Transverse colon (tissue), 4 donors: ENCODE data around the gene ZBTB7C. TPM values are rescaled to one million over a fixed set of nuclear protein-coding genes. Genes with fewer than 3 reads are reported as not detected.

Source experiments
- DNase-seq: peaks from one replicate; pipeline ENCODE4 v3.0.0-alpha.2; 2019
- H3K27ac ChIP-seq, 4 donors: fragments of 200-600 bp; sonication (generic); 2 replicates each; pipeline ENCODE4 v1.5.1; 2016 to 2018; ENCODE audit warnings: inconsistent platforms in 4 of 4
- H3K27me3 ChIP-seq: fragments of 200-600 bp; sonication (generic); 2 replicates; pipeline ENCODE4 v1.5.1; 2017; ENCODE audit warnings: inconsistent platforms
- H3K36me3 ChIP-seq, 4 donors: fragments of 200-600 bp; sonication (generic); 2 replicates each; pipeline ENCODE4 v1.5.1; 2017 to 2019; ENCODE audit warnings: inconsistent platforms in 4 of 4
- H3K4me1 ChIP-seq, 4 donors: fragments of 200-600 bp; sonication (generic); 2 replicates each; pipeline ENCODE4 v1.5.1; 2017 to 2020; ENCODE audit warnings: inconsistent platforms in 4 of 4
- H3K4me3 ChIP-seq, 4 donors: fragments of 200-600 bp; sonication (generic); 1 replicate in 1 of 4; 2 replicates in 3 of 4; pipeline versions ENCODE4 v1.5.1 to v1.6.1; 2017 to 2019; ENCODE audit warnings: inconsistent platforms in 4 of 4
- H3K9me3 ChIP-seq, 2 donors: fragments of 200-600 bp; sonication (generic); 2 replicates each; pipeline ENCODE4 v1.5.1; 2017 to 2019; ENCODE audit warnings: inconsistent platforms in 2 of 2
- EP300 ChIP-seq: sonication (generic); formaldehyde crosslinking; IDR thresholded peaks from one replicate; pipeline ENCODE4 v1.6.1; 2017; ENCODE audit warnings: antibody characterized with exemption, low read depth
- POLR2A ChIP-seq: fragments of 450-650 bp; IDR thresholded peaks from one replicate; pipeline ENCODE4 v1.6.1; 2016; ENCODE audit warnings: antibody characterized with exemption, mild to moderate bottlenecking, moderate library complexity
- POLR2AphosphoS5 ChIP-seq, 3 donors: sonication (generic); formaldehyde crosslinking; IDR thresholded peaks; one replicate each; pipeline ENCODE4 v1.6.1; 2016; ENCODE audit warnings: antibody characterized with exemption in 3 of 3
- WGBS, 2 donors: methylation state at CpG; one replicate each; pipeline ENCODE4 v1.1.5; 2018; ENCODE audit warnings: low coverage in 1 of 2; 5-methylcytosine and 5-hydroxymethylcytosine counted together
- in situ Hi-C, 4 donors: fragments of 200-750 bp; cut with MboI; loops; one replicate each; pipeline versions ENCODE4 v1.15.0 to v1.15.1; 2017; ENCODE audit warnings: low sequenced_read_pairs in 3 of 4, low pct_ligation_motif_present in 1 of 4, low pct_unique_long_range_greater_than_20kb in 1 of 4
- intact Hi-C: fragments of 100-400 bp; cut with DNase I; formaldehyde crosslinking; loops from one replicate; pipeline ENCODE4 v1.15.1; 2023; ENCODE audit warnings: low total_unique reads
- total RNA-seq, 4 donors: library from RNA; depleted of rRNA; stranded (reverse); fragments of >200 nt; gene quantifications; one replicate each; pipeline ENCODE4 v1.1.0, GENCODE V29; 2016
- TF ChIP-seq, protein P1 (sequence below), 5 experiments: fragments of 200-600 bp in 3 of 5; fragments of 450-650 bp in 2 of 5; sonication (generic) in 3 of 5; IDR thresholded peaks; 1 replicate in 2 of 5; 2 replicates in 3 of 5; pipeline ENCODE4 v1.5.1; 2016 to 2017; ENCODE audit warnings: antibody characterized with exemption in 5 of 5, inconsistent platforms in 3 of 5, mild to moderate bottlenecking in 2 of 5, moderate library complexity in 1 of 5

The ZBTB7C gene
- total RNA-seq, 4 donors from 2014 or later = 38.4 to 81.2 (median 47.5) TPM

DNA sequence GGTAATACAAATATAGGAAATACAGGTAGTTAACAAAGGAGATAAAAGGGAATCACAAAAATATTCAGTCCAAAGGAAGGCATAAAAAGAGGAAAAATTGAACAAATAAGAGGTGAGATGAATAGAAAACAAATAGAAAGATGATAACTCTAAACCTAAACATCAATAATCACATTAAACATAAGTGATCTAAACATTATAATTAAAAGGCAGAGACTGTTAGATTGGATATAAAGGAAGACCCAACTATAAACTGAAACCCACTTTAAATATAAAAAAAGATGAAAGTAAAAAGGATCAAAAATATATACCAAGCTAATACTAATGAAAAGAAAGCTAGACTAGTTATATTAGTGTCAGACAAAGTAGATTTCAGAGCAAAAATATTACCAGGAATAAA lies 152.3 kb downstream of the ZBTB7C start:
- no peak for DNase-seq
- no peak overlapping the region for H3K4me3 ChIP-seq
- TF ChIP-seq POLR2A (no peak), EP300 (no peak), POLR2AphosphoS5 (IDR thresholded peaks at IDR 0.05) (no peak)
- TF ChIP-seq, protein P1, sequence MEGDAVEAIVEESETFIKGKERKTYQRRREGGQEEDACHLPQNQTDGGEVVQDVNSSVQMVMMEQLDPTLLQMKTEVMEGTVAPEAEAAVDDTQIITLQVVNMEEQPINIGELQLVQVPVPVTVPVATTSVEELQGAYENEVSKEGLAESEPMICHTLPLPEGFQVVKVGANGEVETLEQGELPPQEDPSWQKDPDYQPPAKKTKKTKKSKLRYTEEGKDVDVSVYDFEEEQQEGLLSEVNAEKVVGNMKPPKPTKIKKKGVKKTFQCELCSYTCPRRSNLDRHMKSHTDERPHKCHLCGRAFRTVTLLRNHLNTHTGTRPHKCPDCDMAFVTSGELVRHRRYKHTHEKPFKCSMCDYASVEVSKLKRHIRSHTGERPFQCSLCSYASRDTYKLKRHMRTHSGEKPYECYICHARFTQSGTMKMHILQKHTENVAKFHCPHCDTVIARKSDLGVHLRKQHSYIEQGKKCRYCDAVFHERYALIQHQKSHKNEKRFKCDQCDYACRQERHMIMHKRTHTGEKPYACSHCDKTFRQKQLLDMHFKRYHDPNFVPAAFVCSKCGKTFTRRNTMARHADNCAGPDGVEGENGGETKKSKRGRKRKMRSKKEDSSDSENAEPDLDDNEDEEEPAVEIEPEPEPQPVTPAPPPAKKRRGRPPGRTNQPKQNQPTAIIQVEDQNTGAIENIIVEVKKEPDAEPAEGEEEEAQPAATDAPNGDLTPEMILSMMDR (IDR thresholded peaks at IDR 0.05) = no peak
- in situ Hi-C loops (no loop called here), intact Hi-C loops (no loop called here)
- peaks cover 0 to 7% of the 10 kb centered on the region in 2 donors for H3K9me3 ChIP-seq
- H3K27me3 ChIP-seq = no peaks in the 10 kb centered on the region
- H3K4me1 ChIP-seq = no peaks in the 10 kb centered on the region
- no peak overlapping the region for H3K27ac ChIP-seq
- no peaks in the 10 kb centered on the region for H3K36me3 ChIP-seq

GRCh38 chr18:48254077-48254602 lies 155.0 kb downstream of the ZBTB7C start:
- WGBS, 2 donors = 83 to 86% methylated on average over 8 to 10 of the region's 10 CpGs
- TF ChIP-seq, protein P1 (IDR thresholded peaks at IDR 0.05) = no peak
- TF ChIP-seq POLR2AphosphoS5 (IDR thresholded peaks at IDR 0.05) (no peak), POLR2A (no peak), EP300 (no peak)
- Histone ChIP-seq H3K27me3 (no peaks in the 10 kb centered on the region), H3K9me3 (peaks cover 0 to 7% of the 10 kb centered on the region in 2 donors), H3K27ac (no peak overlapping the region), H3K36me3 (no peaks in the 10 kb centered on the region), H3K4me3 (no peak overlapping the region), H3K4me1 (no peaks in the 10 kb centered on the region)
- in situ Hi-C loops = no loop called here
- DNase-seq = no peak
- intact Hi-C loops = no loop called here

DNA sequence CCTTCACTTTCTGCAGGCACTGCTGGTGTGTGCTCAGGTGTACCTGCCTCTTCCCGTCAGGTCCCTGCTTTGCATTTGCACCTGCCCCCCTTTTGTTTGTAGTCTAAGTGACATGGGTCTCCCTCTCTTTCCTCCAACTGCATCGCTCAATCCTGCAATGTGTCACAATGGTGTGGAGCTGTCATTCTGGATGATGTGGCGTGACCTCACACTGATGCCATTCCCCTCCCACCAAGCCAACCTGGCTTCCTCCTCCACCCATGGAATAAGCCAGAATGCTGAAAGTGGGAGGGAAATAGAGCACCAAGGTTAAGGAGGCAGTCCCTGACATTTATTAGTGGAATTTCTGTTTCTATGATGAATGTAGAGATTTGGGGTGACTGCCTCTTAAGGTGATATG lies 156.7 kb downstream of the ZBTB7C start:
- TF ChIP-seq EP300 = no peak
- Histone ChIP-seq H3K9me3 (peaks cover 0 to 7% of the 10 kb centered on the region in 2 donors), H3K4me3 (no peak overlapping the region), H3K27me3 (no peaks in the 10 kb centered on the region), H3K4me1 (no peaks in the 10 kb centered on the region), H3K27ac (no peak overlapping the region), H3K36me3 (no peaks in the 10 kb centered on the region)
- no peak for DNase-seq
- 91 to 100% methylated on average over 2 to 3 of the region's 3 CpGs for WGBS, 2 donors
- intact Hi-C loops (no loop called here), in situ Hi-C loops (no loop called here)

DNA sequence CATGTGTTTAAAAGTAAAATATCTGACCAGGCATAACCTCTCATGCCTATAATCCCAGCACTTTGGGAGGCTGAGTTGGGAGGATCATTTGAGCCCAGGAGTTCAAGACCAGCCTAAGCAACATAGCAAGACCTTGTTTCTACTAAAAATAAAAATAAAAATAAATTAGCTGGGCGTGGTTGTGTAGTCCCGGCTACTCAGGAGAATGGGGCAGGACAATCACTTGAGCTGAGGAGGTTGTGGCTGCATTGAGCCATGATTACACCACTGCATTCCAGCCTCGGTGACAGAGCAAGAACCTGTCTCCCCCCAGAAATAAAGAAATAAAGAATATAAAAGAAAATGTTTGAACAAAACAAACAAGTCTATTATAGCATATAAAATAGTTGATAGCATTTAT lies 158.3 kb downstream of the ZBTB7C start:
- no peak for DNase-seq
- Histone ChIP-seq H3K27ac (no peak overlapping the region), H3K36me3 (no peaks in the 10 kb centered on the region), H3K4me1 (no peaks in the 10 kb centered on the region), H3K27me3 (no peaks in the 10 kb centered on the region), H3K9me3 (peaks cover 0 to 3% of the 10 kb centered on the region in 2 donors), H3K4me3 (no peak overlapping the region)
- intact Hi-C loops (no loop called here), in situ Hi-C loops (no loop called here)
- 70 to 71% methylated on average over 3 of the region's 3 CpGs for WGBS, 2 donors
- TF ChIP-seq POLR2AphosphoS5 (IDR thresholded peaks at IDR 0.05) = no peak
- TF ChIP-seq, protein P1 (IDR thresholded peaks at IDR 0.05) = no peak
- TF ChIP-seq EP300 = no peak
- TF ChIP-seq POLR2A = no peak

- Histone ChIP-seq H3K27me3 (no peaks in the 10 kb centered on the region), H3K27ac (no peak overlapping the region), H3K36me3 (no peaks in the 10 kb centered on the region), H3K9me3 (peaks cover 0 to under 1% of the 10 kb centered on the region in 2 donors), H3K4me1 (no peaks in the 10 kb centered on the region), H3K4me3 (no peak overlapping the region)
- intact Hi-C loops (no loop called here), in situ Hi-C loops (no loop called here)
- DNase-seq = no peak
- TF ChIP-seq, protein P1 (IDR thresholded peaks at IDR 0.05) = no peak
- TF ChIP-seq EP300 = no peak
- TF ChIP-seq POLR2AphosphoS5 (IDR thresholded peaks at IDR 0.05) = no peak
- TF ChIP-seq POLR2A = no peak
- 95% methylated on average over 1 of the region's 1 CpG; no CpG with 5 or more reads in 1 of the 2 donors for WGBS, 2 donors
These were observed 158.7 kb downstream of the ZBTB7C start for GRCh38 chr18:48250362-48250907.
